HG03159 (cell line): Measurements from ENCODE around the gene OR6B2.

Experiments
- ATAC-seq: cut with Tn5 transposase; IDR thresholded peaks from one replicate; pipeline ENCODE4 v1.9.1; 2021; ENCODE audit warnings: mild to moderate bottlenecking, moderate library complexity; ENCODE audit not compliant: unreplicated experiment

Gene OR6B2

DNA sequence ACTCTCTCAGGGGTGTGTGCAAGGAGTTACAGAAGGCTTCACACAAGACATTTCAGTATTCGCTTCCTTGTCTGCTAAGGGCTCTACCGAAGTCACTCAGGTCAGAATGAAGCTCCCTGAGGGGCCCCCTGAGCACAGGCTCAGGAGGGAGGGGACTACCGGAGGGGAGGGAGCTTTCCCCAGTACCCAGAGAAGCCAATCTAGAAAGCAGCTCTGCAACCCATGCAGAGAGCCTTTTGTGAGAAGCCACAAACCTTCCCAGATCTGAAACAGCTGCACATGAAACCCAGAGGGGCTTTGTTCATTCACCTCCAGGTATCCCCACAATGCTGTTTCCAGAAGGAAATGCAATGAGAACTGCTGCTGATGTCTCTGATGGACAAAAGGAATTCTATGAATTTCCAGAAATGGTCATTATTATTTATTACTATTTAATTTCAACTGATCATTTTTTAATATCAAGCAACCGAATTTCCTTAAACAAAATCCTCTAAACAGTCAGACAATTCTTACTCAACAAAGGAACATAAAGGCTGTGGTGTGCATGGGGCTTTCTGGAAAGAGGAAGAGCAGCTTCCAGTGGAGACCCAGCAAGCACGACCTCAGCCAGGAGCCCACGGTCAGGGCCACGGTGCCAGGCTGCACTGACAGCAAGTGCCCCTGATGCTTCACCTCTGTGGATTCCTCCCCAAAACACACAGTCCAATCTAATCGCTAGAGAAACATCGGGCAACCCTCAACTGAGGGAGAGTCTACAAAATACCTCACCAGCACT lies 47.0 kb downstream of the OR6B2 start:
- no peak for ATAC-seq
